IMR-90 (cell line): Measurements from ENCODE around the gene PRPSAP1.

Experiments used
- BHLHE40 ChIP-seq: fragments of 150-350 bp; IDR thresholded peaks from 2 replicates; pipeline ENCODE4 v1.6.1; 2016; ENCODE audit warnings: mild to moderate bottlenecking, low read depth, low read length
- CEBPB ChIP-seq: IDR thresholded peaks from 2 replicates; pipeline ENCODE4 v1.6.1; 2012; ENCODE audit warnings: low read depth, low read length, improper control_type of control experiment
- FOS ChIP-seq: fragments of 150-350 bp; IDR thresholded peaks from 2 replicates; pipeline ENCODE4 v1.6.1; 2016; ENCODE audit warnings: low read depth, low read length
- MXI1 ChIP-seq: IDR thresholded peaks from 2 replicates; pipeline ENCODE4 v1.6.1; 2012; ENCODE audit warnings: low read depth, mild to moderate bottlenecking, low read length, moderate library complexity, borderline replicate concordance
- POLR2A ChIP-seq: IDR thresholded peaks from 2 replicates; pipeline ENCODE4 v1.6.1; 2012; ENCODE audit warnings: mild to moderate bottlenecking, low read depth, low read length
- RAD21 ChIP-seq: IDR thresholded peaks from 2 replicates; pipeline ENCODE4 v1.6.1; 2012; ENCODE audit warnings: low read length, improper control_type of control experiment
- TF ChIP-seq, protein P1 (sequence below): conservative IDR thresholded peaks from 2 replicates; pipeline ENCODE4 v1.5.1; 2012; ENCODE audit warnings: mild to moderate bottlenecking, low read depth, low read length, improper control_type of control experiment
- TF ChIP-seq, protein P2 (sequence below): fragments of 150-350 bp; IDR thresholded peaks from 2 replicates; pipeline ENCODE4 v1.6.1; 2017; ENCODE audit warnings: mild to moderate bottlenecking, antibody characterized with exemption, low read length, low read depth

DNA sequence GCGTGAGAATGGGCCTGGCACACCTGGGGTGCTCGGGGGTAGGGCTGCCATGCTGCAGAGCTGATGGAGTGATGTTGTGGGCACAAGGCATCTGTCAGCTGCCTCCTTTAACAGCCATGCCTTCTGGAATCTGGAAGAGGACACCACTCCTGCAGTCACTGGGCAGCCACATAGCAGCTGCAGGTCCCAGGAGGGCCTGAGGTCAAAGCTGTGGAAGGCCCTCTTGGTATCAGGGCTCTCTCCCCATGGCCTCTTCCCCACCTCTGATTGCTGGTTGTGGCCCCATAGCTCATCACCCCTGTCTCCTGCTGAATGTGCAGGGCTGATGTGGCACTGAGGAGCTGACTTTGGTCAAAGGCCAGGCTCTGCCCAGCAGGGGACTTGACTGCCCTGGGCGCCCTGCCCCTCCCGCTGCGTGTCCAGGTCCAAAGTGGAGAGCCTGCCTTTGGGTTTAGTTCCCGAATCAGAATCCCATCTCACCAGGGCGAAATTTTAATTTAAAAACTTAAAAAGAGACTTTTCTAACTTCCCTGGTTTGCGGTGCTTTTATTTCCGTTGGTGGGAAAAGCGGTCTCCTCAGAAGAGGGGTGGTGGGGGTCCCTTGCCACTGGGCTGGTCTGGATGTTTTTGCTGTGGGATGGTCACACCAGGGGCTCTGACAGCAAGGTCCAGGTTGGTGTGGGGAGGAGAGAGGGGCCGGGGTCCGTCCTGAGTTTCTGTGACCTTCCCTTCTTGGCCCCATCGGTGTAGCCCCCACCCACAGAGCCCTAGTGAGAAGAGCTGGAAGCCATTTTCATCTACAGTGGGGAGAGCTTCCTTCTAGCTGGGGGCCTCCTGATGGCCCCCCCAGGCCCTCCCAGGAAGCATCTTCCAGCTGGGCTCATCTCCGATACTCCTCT is 82.7 kb downstream of the PRPSAP1 start:
- TF ChIP-seq, protein P1, sequence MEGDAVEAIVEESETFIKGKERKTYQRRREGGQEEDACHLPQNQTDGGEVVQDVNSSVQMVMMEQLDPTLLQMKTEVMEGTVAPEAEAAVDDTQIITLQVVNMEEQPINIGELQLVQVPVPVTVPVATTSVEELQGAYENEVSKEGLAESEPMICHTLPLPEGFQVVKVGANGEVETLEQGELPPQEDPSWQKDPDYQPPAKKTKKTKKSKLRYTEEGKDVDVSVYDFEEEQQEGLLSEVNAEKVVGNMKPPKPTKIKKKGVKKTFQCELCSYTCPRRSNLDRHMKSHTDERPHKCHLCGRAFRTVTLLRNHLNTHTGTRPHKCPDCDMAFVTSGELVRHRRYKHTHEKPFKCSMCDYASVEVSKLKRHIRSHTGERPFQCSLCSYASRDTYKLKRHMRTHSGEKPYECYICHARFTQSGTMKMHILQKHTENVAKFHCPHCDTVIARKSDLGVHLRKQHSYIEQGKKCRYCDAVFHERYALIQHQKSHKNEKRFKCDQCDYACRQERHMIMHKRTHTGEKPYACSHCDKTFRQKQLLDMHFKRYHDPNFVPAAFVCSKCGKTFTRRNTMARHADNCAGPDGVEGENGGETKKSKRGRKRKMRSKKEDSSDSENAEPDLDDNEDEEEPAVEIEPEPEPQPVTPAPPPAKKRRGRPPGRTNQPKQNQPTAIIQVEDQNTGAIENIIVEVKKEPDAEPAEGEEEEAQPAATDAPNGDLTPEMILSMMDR = no peak
- peak; percentile 10 for TF ChIP-seq POLR2A
- no peak for TF ChIP-seq CEBPB
- no peak for TF ChIP-seq BHLHE40
- TF ChIP-seq FOS = no peak
- no peak for TF ChIP-seq MXI1
- TF ChIP-seq RAD21 = no peak
- TF ChIP-seq, protein P2, sequence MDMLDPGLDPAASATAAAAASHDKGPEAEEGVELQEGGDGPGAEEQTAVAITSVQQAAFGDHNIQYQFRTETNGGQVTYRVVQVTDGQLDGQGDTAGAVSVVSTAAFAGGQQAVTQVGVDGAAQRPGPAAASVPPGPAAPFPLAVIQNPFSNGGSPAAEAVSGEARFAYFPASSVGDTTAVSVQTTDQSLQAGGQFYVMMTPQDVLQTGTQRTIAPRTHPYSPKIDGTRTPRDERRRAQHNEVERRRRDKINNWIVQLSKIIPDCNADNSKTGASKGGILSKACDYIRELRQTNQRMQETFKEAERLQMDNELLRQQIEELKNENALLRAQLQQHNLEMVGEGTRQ = no peak
